Ectodermal cell (in vitro differentiated cells): ENCODE measurements around the gene CSPG5.

Experiments
- H3K27ac ChIP-seq: 2 replicates; pipeline ENCODE4 v1.7.0; 2013; ENCODE audit warnings: mild to moderate bottlenecking, low read depth, low read length; ENCODE audit not compliant: insufficient read depth, poor library complexity, severe bottlenecking
- H3K27me3 ChIP-seq: 2 replicates; pipeline ENCODE4 v1.7.0; 2013; ENCODE audit warnings: mild to moderate bottlenecking, low read length; ENCODE audit not compliant: insufficient read depth, control insufficient read depth, poor library complexity, severe bottlenecking
- H3K36me3 ChIP-seq: one replicate; pipeline ENCODE4 v1.7.0; 2013; ENCODE audit warnings: low read length; ENCODE audit not compliant: control insufficient read depth, insufficient read depth
- H3K4me1 ChIP-seq: one replicate; pipeline ENCODE4 v1.7.0; 2013; ENCODE audit warnings: low read length; ENCODE audit not compliant: control insufficient read depth, insufficient read depth
- H3K4me3 ChIP-seq: 2 replicates; pipeline ENCODE4 v1.7.0; 2013; ENCODE audit warnings: low read depth, low read length, control low read depth; ENCODE audit not compliant: insufficient read depth
- H3K9me3 ChIP-seq: 2 replicates; pipeline ENCODE4 v1.7.0; 2013; ENCODE audit warnings: mild to moderate bottlenecking, low read length, moderate library complexity; ENCODE audit not compliant: control insufficient read depth
- WGBS, 2 experiments: methylation state at CpG; one replicate each; pipeline ENCODE4 v1.1.7; 2013; ENCODE audit warnings: missing lambda C conversion rate in 2 of 2; 5-methylcytosine and 5-hydroxymethylcytosine counted together

CSPG5 gene

DNA sequence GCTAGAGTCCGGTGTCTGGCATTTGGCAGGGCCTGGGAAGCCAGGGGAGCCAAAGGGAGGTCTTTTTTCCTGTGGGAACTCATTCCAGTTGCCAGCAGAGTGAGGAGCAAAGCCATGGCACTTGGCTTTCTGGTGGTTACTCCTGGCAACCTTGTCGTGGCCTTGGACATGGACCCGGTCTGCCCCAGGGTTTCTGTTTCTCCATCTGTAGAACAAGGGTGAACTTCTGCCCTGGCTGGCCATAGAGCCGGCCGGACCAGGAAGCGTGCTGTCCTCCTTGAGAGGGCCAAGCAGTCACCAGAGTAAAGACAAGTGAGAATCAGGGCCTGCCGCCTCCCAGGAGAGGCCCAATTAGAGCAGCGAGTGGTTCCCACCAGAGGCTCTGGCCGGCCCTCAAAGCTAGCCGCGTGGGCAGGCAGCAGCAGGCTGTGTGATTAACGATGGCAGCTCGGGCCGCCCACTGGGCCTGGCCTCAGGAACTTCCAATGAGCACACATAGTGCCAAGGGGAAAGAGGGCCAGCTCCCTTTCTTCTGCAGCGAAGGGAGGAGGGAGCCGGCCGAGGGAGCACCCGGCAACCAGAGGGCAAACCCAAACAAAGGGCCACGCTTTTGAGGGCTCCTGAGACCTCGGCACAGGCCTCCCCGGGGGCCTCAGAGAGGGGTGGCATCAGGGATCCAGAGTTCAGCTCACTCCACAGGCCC is 36.0 kb downstream of the CSPG5 start:
- Histone ChIP-seq H3K27ac (no peak overlapping the region), H3K9me3 (no peaks in the 10 kb centered on the region), H3K36me3 (no peaks in the 10 kb centered on the region), H3K4me3 (no peak overlapping the region), H3K4me1 (no peaks in the 10 kb centered on the region), H3K27me3 (no peaks in the 10 kb centered on the region)
- 83 to 85% methylated on average over 21 of the region's 21 CpGs for WGBS, 2 experiments

DNA sequence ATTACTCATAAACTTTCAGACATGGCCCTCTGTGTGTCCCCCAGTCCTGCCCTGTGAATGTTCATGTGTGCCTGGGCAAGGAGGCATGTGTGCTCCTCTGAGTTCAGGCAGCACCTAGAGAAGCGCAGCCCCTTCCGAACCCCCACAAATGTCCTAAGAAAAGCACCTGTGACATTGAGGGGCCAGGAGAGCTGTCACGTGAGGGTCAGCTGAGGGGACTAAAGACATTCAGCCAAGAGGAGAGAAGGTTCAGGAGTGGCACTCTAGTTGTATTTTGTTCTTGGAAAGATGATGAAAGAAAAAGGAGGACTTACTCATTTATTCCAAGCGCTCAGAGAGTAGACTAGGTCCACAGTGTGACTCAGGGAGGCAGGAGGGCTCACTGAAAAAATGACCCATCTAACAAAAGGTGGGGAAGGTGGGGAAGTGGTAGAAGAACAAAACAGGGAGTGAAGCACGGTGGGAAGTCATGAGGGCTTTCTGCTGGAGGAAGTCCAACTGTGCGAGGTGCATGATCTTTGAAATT is 37.0 kb downstream of the CSPG5 start:
- no peaks in the 10 kb centered on the region for H3K36me3 ChIP-seq
- no peaks in the 10 kb centered on the region for H3K27me3 ChIP-seq
- H3K4me1 ChIP-seq, result peaks cover 2% of the 10 kb centered on the region
- 76 to 78% methylated on average over 6 of the region's 6 CpGs for WGBS, 2 experiments
- H3K9me3 ChIP-seq, result no peaks in the 10 kb centered on the region
- no peak overlapping the region for H3K27ac ChIP-seq
- no peak overlapping the region for H3K4me3 ChIP-seq

DNA sequence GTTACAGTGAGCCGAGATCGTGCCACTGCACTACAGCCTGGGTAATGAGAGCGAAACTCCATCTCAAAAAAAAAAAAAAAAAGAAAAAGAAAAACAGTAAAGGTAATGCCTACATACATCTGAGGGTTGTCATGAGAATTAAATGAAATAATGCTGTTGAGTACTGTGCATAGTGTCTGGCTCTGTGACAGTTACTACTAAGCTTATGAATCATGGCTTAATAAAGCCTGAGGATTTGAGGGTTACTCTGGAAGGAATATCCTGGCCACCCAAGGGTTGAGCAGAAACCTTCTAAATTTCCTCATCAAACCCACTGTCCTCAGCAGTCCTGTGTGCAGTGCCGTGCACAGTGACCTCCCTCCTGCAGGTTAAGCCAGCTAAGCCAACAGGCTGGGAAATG is 38.4 kb downstream of the CSPG5 start:
- Histone ChIP-seq H3K4me3 (no peak overlapping the region), H3K36me3 (no peaks in the 10 kb centered on the region), H3K9me3 (no peaks in the 10 kb centered on the region), H3K27ac (no peak overlapping the region), H3K27me3 (no peaks in the 10 kb centered on the region), H3K4me1 (peaks cover 3% of the 10 kb centered on the region)
- WGBS, 2 experiments, result 89 to 93% methylated on average over 4 of the region's 4 CpGs

DNA sequence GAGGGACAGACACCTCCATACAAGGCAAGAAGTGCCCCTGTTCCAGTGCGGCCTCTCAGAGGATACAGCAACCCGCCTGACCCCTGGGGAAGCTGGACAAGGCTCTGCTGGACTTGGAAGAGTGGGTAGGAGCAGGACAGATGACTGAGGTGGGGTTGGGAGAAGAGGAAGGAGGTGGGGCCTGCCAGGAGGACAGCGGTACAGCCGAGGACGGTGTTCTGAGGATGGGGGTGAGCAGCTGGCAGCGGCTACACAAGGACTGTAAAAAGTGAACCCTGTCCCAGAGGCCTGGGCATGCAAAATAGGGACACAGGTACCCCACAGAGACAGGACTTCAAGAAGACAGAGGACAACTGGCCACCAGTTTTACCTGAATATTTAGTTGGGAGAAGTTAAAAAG is 41.7 kb downstream of the CSPG5 start:
- Histone ChIP-seq H3K9me3 (no peaks in the 10 kb centered on the region), H3K27me3 (no peaks in the 10 kb centered on the region), H3K36me3 (no peaks in the 10 kb centered on the region), H3K4me3 (no peak overlapping the region), H3K27ac (no peak overlapping the region), H3K4me1 (peaks cover 3% of the 10 kb centered on the region)
- WGBS, 2 experiments, result 83 to 93% methylated on average over 6 of the region's 6 CpGs

DNA sequence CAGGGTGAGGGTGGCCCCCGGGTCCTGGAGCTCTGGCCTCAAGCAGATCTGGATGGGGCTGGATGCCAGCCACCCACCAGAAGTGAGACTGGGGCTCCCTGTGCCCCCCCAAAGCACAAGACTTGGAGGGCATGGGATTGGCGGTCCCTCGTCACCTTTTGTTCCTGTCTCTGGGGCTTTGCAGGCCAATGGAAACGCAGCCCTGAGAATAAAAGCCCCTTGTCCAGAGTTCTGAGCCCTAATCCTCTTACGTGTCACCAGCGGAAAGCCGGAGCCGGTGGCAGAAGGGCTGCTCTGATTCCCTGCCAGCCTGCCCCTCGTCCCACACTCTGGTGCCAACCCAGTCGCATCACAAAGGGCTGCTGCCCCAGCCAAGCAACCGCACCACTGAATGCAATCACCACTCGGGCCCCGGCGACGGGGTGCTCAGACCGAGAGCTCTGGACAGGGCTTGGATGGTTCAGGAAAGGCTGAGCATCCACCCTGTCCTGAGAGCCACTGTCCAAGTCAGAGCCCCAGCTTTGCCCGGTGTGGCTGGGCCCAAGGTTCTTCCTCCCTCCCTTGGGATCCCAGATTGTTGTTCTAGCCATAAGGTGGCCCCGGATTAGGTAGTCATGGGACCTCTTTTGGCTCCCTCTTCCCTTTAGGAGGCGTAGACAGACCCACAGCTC is 42.3 kb downstream of the CSPG5 start:
- H3K9me3 ChIP-seq, result no peaks in the 10 kb centered on the region
- H3K36me3 ChIP-seq, result no peaks in the 10 kb centered on the region
- no peaks in the 10 kb centered on the region for H3K27me3 ChIP-seq
- no peak overlapping the region for H3K4me3 ChIP-seq
- no peak overlapping the region for H3K27ac ChIP-seq
- 84 to 85% methylated on average over 19 of the region's 19 CpGs for WGBS, 2 experiments
- peaks cover 3% of the 10 kb centered on the region for H3K4me1 ChIP-seq

DNA sequence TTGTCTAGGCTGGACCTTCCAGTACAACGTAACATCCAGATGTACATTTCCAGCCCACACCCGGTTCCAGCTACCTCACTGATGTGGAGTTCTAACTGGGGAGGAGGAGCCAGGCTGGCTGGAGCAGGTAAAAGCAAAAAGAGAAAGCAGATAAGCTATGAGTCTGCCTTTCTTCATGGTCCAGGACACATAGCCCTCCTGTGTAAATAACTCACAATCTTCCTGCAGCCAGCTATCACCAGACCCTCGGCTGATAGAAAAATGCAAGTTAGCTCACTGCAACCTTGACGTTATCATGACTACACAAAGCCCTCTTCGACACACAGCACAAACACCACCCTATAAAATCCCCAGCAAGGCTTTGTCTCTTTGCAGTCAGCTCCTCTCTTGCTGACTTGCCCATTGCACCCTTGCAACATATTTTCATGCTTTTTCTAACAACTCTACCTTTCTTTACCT is 44.6 kb downstream of the CSPG5 start:
- H3K27ac ChIP-seq, result no peak overlapping the region
- no peak overlapping the region for H3K4me3 ChIP-seq
- H3K9me3 ChIP-seq, result no peaks in the 10 kb centered on the region
- H3K4me1 ChIP-seq, result peaks cover 3% of the 10 kb centered on the region
- no peaks in the 10 kb centered on the region for H3K27me3 ChIP-seq
- no peaks in the 10 kb centered on the region for H3K36me3 ChIP-seq
- 93 to 95% methylated on average over 5 of the region's 5 CpGs for WGBS, 2 experiments

DNA sequence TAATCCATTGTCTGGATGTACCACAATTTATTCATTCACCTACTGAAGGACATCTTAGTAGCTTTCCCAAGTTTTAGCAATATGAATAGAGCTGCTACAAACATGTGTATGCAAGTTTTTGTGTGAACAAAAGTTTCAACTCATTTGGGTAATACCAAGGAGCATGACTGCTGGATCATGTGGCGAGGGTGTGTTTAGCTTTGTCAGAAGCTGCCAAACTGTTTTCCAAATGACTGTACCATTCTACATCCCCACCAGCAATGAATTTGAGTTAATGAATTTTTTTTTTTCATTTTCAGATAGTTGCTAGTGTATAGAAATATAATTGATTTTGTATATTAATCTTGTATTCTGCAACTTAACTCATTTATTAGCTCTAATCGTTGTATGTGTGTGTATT is 45.2 kb downstream of the CSPG5 start:
- no peak overlapping the region for H3K27ac ChIP-seq
- no peaks in the 10 kb centered on the region for H3K36me3 ChIP-seq
- no peak overlapping the region for H3K4me3 ChIP-seq
- H3K27me3 ChIP-seq, result no peaks in the 10 kb centered on the region
- peaks cover 3% of the 10 kb centered on the region for H3K4me1 ChIP-seq
- no peaks in the 10 kb centered on the region for H3K9me3 ChIP-seq
- WGBS, 2 experiments, result 87 to 100% methylated on average over 1 of the region's 2 CpGs

DNA sequence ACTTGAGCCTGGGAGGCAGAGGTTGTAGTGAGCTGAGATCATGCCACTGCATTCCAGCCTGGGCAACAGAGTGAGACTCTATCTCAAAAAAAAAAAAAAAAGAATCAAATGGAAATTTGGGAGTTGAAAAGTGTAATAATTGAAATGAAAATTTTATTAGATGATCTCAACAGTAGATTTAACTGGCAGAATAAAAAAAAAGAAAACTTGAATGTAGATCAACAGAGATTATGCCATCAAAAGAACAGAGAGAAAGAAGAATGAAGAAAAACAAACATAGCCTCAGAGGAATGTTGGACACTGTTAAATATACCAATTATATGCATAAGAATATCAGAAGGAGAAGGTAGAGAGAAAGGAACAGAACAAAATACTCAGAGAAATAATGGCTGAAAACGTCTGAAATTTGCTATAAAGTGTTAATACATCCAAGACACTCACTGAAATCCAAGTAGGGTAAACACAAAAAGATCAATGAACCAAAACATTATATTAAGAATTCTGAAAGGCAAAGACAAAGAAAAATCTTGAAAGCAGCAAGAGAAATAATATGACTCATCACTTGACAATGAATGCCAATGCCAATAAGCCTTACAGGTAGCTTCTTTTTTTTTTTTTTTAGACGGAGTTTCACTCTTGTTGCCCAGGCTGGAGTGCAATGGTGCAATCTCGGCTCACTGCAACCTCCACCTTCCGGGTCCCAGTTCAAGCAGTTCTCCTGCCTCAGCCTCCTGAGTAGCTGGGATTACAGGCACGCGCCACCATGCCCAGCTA is 50.5 kb downstream of the CSPG5 start:
- 86 to 93% methylated on average over 5 to 6 of the region's 6 CpGs for WGBS, 2 experiments
- Histone ChIP-seq H3K27ac (no peak overlapping the region), H3K36me3 (no peaks in the 10 kb centered on the region), H3K4me1 (no peaks in the 10 kb centered on the region), H3K27me3 (no peaks in the 10 kb centered on the region), H3K9me3 (no peaks in the 10 kb centered on the region), H3K4me3 (no peak overlapping the region)

DNA sequence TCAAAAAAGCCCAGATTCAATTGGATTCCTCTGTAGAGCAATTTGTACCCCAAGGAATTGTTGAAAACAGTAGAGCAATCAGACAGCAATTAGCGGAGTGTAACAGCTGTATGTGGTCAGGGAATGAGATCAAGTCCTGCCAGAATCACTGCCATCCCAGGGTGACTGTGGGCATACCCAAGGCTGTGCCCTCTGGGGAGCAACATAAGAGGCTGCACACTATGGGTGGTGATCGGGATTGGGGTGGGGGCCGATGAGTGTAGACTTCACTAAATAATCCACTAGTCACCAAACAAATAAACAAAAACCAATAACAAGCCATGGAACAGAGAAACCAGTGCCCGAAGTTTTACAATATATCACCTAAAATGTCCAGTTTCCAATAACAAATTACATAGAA is 53.0 kb downstream of the CSPG5 start:
- Histone ChIP-seq H3K9me3 (no peaks in the 10 kb centered on the region), H3K4me1 (no peaks in the 10 kb centered on the region), H3K27me3 (peaks cover 8% of the 10 kb centered on the region), H3K36me3 (no peaks in the 10 kb centered on the region), H3K27ac (no peak overlapping the region), H3K4me3 (no peak overlapping the region)
- 94 to 95% methylated on average over 4 of the region's 4 CpGs for WGBS, 2 experiments
